Left ventricle myocardium inferior (tissue), 1 donor: ENCODE results near the gene PELI2. TPM values are rescaled to one million over a fixed set of nuclear protein-coding genes. Genes with fewer than 3 reads are reported as not detected.

ENCODE experiments used
- DNase-seq: peaks from one replicate; pipeline ENCODE4 v3.0.0-alpha.2; 2020
- H3K27ac ChIP-seq: fragments of 200-600 bp; replicated peaks from 2 replicates; pipeline ENCODE4 v1.8.0; 2021
- H3K27me3 ChIP-seq: fragments of 200-600 bp; 2 replicates; pipeline ENCODE4 v1.8.0; 2021; ENCODE audit warnings: low read depth
- H3K36me3 ChIP-seq: fragments of 200-600 bp; 2 replicates; pipeline ENCODE4 v1.8.0; 2021
- H3K4me1 ChIP-seq: fragments of 200-600 bp; 2 replicates; pipeline ENCODE4 v1.8.0; 2021
- H3K4me3 ChIP-seq: fragments of 200-600 bp; 2 replicates; pipeline ENCODE4 v1.8.0; 2021; ENCODE audit warnings: mild to moderate bottlenecking, moderate library complexity
- H3K9me3 ChIP-seq: fragments of 200-600 bp; replicated peaks from 2 replicates; pipeline ENCODE4 v1.8.0; 2021
- intact Hi-C: fragments of 100-400 bp; cut with micrococcal nuclease; formaldehyde crosslinking; loops from one replicate; pipeline ENCODE4 v1.11.0; 2022
- total RNA-seq: library from RNA; stranded (reverse); fragmentation: NEBNext Ultra II Directional; extraction: Animal tissue kit (Norgen Biotek cat#: 25700); gene quantifications from one replicate; pipeline ENCODE4 v1.2.1, GENCODE V29; 2021
- TF ChIP-seq, protein P1 (sequence below): fragments of 200-600 bp; IDR thresholded peaks from 2 replicates; pipeline ENCODE4 v1.8.0; 2021; ENCODE audit warnings: antibody characterized with exemption, mild to moderate bottlenecking, borderline replicate concordance
- donor health status: DM: no; HTN: yes; CAD: no; lungs with severe emphysema.

Gene PELI2
- total RNA-seq, 1 donor from 2014 or later: 2.0 TPM

DNA sequence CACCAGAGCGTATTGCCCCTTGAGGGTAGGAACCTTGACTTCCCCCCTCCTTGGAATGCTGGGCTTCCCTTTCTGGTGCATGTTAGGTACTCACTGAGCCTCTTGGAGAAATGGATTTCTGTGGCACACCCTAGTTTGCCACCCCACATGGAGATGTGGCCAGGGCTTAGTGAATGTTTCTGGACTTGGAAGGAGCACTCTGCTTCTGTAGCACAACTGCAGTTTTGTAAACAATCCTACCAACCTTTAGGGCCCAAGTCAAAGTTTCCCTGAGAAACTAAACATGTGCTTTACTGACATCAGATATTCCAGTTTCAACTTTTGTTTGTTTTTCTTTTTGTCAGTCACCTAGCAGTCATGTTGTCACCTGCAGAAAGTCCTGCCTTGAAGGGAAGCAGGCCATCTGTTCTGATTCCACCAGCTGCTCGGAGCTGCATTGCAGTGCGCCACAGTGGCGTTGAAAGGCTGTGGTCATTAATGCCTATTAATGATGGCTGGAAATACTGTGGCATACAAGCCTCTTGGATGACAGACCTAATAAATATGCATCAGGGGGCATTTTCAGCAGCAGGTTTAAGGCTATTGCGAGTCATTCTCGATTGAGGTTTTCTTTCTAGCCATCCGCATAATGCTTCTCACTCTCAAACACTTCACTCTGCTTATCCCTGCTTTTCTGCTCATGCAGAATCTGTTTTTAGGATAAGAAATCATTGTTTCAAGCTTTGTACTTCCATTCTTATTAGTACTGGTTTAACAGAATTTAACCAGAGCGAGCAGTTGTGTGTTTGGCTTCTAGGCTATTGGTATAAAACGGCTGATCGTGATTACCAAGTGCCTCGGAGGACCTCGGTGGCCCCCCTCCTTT lies 7.8 kb downstream of the PELI2 start:
- Histone ChIP-seq H3K27me3 (no peaks in the 10 kb centered on the region), H3K9me3 (no peaks in the 10 kb centered on the region), H3K36me3 (no peaks in the 10 kb centered on the region), H3K4me3 (no peak overlapping the region), H3K27ac (no peak overlapping the region), H3K4me1 (peaks cover 15% of the 10 kb centered on the region)
- intact Hi-C loops: no loop called here
- DNase-seq: no peak
- TF ChIP-seq, protein P1, sequence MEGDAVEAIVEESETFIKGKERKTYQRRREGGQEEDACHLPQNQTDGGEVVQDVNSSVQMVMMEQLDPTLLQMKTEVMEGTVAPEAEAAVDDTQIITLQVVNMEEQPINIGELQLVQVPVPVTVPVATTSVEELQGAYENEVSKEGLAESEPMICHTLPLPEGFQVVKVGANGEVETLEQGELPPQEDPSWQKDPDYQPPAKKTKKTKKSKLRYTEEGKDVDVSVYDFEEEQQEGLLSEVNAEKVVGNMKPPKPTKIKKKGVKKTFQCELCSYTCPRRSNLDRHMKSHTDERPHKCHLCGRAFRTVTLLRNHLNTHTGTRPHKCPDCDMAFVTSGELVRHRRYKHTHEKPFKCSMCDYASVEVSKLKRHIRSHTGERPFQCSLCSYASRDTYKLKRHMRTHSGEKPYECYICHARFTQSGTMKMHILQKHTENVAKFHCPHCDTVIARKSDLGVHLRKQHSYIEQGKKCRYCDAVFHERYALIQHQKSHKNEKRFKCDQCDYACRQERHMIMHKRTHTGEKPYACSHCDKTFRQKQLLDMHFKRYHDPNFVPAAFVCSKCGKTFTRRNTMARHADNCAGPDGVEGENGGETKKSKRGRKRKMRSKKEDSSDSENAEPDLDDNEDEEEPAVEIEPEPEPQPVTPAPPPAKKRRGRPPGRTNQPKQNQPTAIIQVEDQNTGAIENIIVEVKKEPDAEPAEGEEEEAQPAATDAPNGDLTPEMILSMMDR: no peak

DNA sequence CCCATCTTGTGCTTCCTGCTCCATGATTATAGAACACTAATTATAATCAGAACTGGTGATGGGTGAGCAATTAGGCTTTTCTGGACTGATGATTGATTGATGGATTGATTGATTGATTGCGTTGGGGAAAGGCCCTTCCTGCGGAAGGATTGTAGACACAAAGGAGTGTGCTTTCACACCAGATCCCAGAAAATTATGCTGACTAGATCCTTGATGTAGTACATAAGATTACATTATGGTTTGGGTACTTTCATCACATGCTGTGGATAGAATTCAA lies 8.4 kb downstream of the PELI2 start:
- Histone ChIP-seq H3K36me3 (no peaks in the 10 kb centered on the region), H3K27ac (no peak overlapping the region), H3K4me3 (no peak overlapping the region), H3K4me1 (peaks cover 21% of the 10 kb centered on the region), H3K27me3 (no peaks in the 10 kb centered on the region), H3K9me3 (no peaks in the 10 kb centered on the region)
- no peak for DNase-seq
- TF ChIP-seq, protein P1: no peak
- intact Hi-C loops: no loop called here

DNA sequence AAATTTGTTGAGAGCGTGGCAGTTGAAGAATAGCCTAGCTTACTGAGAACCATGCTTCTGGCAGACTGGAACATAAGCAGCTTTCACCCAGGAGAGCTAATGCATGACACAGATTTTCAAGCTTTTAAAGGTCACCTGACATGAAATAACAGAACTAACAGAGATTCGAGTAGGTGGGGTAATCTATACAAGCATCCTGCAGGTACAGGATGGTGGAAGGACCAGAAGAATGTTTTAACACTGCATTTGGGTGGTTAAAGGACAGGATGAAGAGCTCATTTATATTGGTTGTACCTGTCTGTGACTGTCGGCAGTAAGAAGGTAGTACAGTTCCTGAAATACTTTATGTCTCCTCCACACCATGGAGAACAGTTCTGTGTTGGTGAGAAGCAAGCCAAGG lies 8.9 kb downstream of the PELI2 start:
- TF ChIP-seq, protein P1: no peak
- Histone ChIP-seq H3K4me3 (no peak overlapping the region), H3K27me3 (no peaks in the 10 kb centered on the region), H3K36me3 (no peaks in the 10 kb centered on the region), H3K9me3 (no peaks in the 10 kb centered on the region), H3K27ac (no peak overlapping the region), H3K4me1 (peaks cover 26% of the 10 kb centered on the region)
- no peak for DNase-seq
- intact Hi-C loops: no loop called here

DNA sequence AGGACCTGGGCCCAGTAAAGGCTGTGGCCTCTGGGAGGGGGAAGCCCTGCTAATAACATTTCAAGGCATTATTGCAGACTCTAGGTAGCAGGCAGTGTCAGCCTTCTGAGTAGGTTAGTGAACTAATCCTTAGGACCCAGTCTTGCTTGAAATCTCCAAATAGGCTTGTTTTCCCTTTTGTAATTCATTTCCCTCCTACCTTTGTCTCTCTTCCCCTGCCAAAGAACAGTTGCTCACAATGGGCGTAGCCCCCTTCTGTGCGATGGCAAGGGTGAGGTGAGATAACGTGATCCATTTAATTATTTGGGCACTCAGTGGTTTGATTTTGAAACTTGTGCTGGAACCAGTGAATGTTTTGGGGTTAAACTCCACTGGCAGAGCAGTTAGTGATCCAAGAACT lies 10.9 kb downstream of the PELI2 start:
- H3K9me3 ChIP-seq: no peaks in the 10 kb centered on the region
- no peak overlapping the region for H3K27ac ChIP-seq
- DNase-seq: no peak
- H3K4me3 ChIP-seq: no peak overlapping the region
- H3K36me3 ChIP-seq: no peaks in the 10 kb centered on the region
- intact Hi-C loops: no loop called here
- no peaks in the 10 kb centered on the region for H3K27me3 ChIP-seq
- TF ChIP-seq, protein P1: no peak
- H3K4me1 ChIP-seq: peaks cover 30% of the 10 kb centered on the region

DNA sequence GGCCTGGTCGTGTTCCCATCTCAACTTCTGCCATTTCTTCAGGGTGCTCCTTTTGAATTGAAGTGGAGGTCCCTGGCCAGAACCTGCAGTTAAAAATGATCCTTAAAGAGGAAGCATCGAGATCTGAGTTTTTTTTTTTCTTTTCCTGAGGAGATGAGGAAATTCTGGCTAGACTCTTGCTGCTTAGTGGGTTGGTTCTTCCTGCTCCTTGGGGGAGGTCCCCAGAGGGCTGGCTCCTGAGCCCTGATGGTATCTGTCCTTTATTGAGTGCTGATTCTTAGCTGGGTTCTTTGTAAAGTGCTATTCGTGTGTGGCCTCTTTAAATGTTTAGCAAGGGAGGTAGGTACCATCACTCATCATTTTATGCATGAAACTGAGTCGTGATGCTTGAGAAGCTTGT lies 11.7 kb downstream of the PELI2 start:
- Histone ChIP-seq H3K9me3 (no peaks in the 10 kb centered on the region), H3K36me3 (no peaks in the 10 kb centered on the region), H3K4me3 (no peak overlapping the region), H3K27me3 (no peaks in the 10 kb centered on the region), H3K4me1 (peaks cover 30% of the 10 kb centered on the region), H3K27ac (no peak overlapping the region)
- peak; percentile 34 for DNase-seq
- TF ChIP-seq, protein P1: no peak
- intact Hi-C loops: no loop called here
